Measurements from ENCODE around the gene TRPC4.

TRPC4 gene

DNA sequence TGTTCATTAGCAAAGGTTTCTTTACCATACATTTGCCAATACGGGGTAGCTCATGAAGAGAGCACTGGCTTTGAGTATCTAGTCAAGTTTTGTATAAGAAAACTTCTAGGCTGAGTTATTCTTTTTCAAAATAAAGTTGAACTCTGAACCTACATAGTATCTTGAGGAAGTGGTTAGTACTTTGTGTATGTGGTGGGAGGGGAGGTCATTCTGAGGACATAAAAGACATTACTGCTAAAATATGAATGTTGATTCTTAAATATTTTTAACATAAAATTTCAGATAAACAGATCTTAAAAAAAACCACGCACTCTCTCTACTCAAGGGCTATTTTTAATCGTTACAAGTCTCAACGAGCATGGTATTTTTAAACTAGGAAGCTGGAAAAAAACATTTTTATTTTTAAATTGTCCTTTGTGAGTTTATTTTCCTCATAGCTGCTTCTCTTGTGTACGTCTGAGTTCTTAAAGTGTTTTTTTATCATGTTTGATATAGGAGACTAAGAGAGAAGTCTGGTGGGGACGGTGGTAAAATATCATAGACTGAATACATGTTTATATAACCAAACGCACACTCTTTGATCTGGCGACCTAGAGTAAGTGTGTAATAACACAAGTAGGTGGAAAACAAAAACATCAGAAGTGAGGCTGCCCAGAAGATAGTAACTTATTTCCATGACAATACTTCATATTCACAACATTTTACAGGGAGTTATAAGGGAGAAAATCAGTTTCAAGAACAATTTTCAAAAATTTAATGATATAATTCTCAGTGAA is 153.0 kb downstream of the TRPC4 start:
- no peak for DNase-seq (ENCODE audit: extremely low read depth, insufficient read length)

DNA sequence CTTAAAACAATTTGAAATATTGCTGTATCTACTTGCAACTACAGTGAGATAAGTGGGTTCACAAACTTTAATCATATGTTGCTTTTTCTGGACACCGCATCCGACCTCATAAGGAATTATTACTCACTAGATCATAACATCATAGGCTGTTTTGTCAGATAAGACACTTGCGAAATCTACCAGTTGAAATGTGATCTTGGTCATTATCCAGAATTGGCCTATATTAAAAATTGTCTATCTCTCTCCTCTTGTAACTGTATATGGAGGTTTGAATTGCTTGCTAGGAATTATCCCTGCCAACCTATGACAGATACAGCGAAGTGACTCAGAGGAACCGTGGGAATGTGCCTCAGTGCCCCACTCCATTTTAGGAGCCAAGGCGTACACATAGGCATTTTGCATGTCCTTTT is 154.0 kb downstream of the TRPC4 start:
- TF ChIP-seq, protein P1, sequence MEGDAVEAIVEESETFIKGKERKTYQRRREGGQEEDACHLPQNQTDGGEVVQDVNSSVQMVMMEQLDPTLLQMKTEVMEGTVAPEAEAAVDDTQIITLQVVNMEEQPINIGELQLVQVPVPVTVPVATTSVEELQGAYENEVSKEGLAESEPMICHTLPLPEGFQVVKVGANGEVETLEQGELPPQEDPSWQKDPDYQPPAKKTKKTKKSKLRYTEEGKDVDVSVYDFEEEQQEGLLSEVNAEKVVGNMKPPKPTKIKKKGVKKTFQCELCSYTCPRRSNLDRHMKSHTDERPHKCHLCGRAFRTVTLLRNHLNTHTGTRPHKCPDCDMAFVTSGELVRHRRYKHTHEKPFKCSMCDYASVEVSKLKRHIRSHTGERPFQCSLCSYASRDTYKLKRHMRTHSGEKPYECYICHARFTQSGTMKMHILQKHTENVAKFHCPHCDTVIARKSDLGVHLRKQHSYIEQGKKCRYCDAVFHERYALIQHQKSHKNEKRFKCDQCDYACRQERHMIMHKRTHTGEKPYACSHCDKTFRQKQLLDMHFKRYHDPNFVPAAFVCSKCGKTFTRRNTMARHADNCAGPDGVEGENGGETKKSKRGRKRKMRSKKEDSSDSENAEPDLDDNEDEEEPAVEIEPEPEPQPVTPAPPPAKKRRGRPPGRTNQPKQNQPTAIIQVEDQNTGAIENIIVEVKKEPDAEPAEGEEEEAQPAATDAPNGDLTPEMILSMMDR (IDR thresholded peaks at IDR 0.05; ENCODE audit: insufficient read depth, low read length, poor library complexity, severe bottlenecking), result no peak
- Histone ChIP-seq H3K36me3 (ENCODE audit: control insufficient read depth, insufficient read depth, low read length) (no peaks in the 10 kb centered on the region), H3K27me3 (replicated peaks; ENCODE audit: control insufficient read depth, insufficient read depth, low read length) (no peaks in the 10 kb centered on the region; the same call in 1 of the 2 replicates), H3K4me3 (replicated peaks; ENCODE audit: low read depth, low read length) (no peak overlapping the region)
- DNase-seq (ENCODE audit: extremely low read depth, insufficient read length), result no peak

More for the DNA sequence above, 153.0 kb downstream of the TRPC4 start:
- H3K4me3 ChIP-seq (replicated peaks; ENCODE audit: low read depth, low read length), result no peak overlapping the region
- H3K27me3 ChIP-seq (replicated peaks; ENCODE audit: control insufficient read depth, insufficient read depth, low read length), result no peaks in the 10 kb centered on the region; the same call in 1 of the 2 replicates
- TF ChIP-seq, protein P1 (IDR thresholded peaks at IDR 0.05; ENCODE audit: insufficient read depth, low read length, poor library complexity, severe bottlenecking), result no peak
- no peaks in the 10 kb centered on the region for H3K36me3 ChIP-seq (ENCODE audit: control insufficient read depth, insufficient read depth, low read length)

DNA sequence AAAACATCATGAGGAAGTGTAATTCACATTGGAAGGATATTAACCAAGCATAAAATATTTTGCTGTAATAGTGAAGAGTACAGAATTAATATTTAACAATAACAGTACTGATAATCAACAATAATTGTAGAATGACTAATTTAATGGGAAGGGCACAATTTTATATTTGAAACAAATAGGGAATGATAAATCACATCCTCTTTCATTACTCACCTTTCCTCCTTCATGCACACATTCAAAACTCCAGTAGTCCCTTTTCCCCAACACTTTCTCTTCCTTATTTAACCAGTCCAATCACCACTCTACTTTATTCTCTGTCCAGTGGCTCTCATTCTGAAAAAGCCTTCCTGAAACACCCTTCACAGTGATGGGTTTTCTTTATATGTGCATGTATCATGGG is 160.3 kb downstream of the TRPC4 start:
- H3K27me3 ChIP-seq (replicated peaks; ENCODE audit: control insufficient read depth, insufficient read depth, low read length), result no peaks in the 10 kb centered on the region
- DNase-seq (ENCODE audit: extremely low read depth, insufficient read length), result no peak
- TF ChIP-seq, protein P1 (IDR thresholded peaks at IDR 0.05; ENCODE audit: insufficient read depth, low read length, poor library complexity, severe bottlenecking), result no peak

DNA sequence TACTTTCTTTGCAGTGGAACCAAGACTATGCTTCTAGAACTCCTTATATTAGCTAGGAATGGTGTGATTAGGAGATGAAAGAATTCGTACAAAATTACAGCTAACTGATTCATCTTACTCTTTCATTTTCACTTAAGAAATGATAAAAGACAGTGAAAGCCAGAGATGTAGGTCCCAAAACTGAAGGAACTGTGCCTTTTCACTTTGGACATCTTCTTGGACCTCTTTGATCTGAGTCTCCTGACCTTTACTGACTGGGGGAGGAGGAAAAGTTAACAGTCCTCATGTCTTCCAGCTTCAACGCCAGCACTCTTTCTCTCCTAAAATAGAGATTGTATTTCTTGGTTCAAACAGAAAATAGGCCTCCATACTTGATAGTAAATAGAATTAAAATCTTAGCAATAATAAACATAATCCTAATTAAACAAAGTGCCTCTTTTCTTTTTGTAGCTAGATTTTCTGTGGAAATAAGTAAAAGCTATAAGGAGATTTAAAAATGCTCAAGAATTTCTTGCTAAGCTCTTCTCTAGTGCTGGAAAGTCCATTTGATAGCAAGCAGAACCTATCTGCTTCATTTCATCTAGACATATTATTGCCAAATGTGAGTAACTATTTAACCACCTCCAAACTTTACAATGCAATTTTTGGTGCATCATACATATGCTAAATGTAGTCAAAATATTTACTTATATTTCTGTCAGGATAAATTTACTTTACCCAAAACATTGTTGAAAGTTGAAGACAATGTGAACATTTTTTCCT is 161.7 kb downstream of the TRPC4 start:
- no peaks in the 10 kb centered on the region for H3K27me3 ChIP-seq (replicated peaks; ENCODE audit: control insufficient read depth, insufficient read depth, low read length)
- no peak for DNase-seq (ENCODE audit: extremely low read depth, insufficient read length)

More for the DNA sequence above, 160.3 kb downstream of the TRPC4 start:
- Histone ChIP-seq H3K36me3 (ENCODE audit: control insufficient read depth, insufficient read depth, low read length) (no peaks in the 10 kb centered on the region), H3K4me3 (replicated peaks; ENCODE audit: low read depth, low read length) (no peak overlapping the region)

GRCh38 chr13:37706041-37706440 is 163.5 kb downstream of the TRPC4 start:
- TF ChIP-seq, protein P1 (IDR thresholded peaks at IDR 0.05; ENCODE audit: insufficient read depth, low read length, poor library complexity, severe bottlenecking), result no peak
- H3K27me3 ChIP-seq (replicated peaks; ENCODE audit: control insufficient read depth, insufficient read depth, low read length), result no peaks in the 10 kb centered on the region
- no peak overlapping the region for H3K4me3 ChIP-seq (replicated peaks; ENCODE audit: low read depth, low read length)
- no peak for DNase-seq (ENCODE audit: extremely low read depth, insufficient read length)
- H3K36me3 ChIP-seq (ENCODE audit: control insufficient read depth, insufficient read depth, low read length), result no peaks in the 10 kb centered on the region

More for the DNA sequence above, 161.7 kb downstream of the TRPC4 start:
- TF ChIP-seq, protein P1 (IDR thresholded peaks at IDR 0.05; ENCODE audit: insufficient read depth, low read length, poor library complexity, severe bottlenecking), result no peak
- Histone ChIP-seq H3K36me3 (ENCODE audit: control insufficient read depth, insufficient read depth, low read length) (no peaks in the 10 kb centered on the region), H3K4me3 (replicated peaks; ENCODE audit: low read depth, low read length) (no peak overlapping the region)
